HepG2 (cell line): ENCODE measurements around the gene CD163L1. TPM values are rescaled to one million over a fixed set of nuclear protein-coding genes. Genes with fewer than 3 reads are reported as not detected.

Experiments used
- ATAC-seq: fragments of 200-7000 bp; cut with Tn5 transposase; 3 replicates; pipeline ENCODE4 v1.9.1; 2020; ENCODE audit warnings: mild to moderate bottlenecking, moderate library complexity
- BruUV-seq: library from RNA; stranded (reverse); fragments of 400-500 nt; replicated peaks from 2 replicates; lab custom pipeline; 2021; lab: Mats Ljungman, UMichigan
- CTCF ChIA-PET: fragments of 300-600 bp; formaldehyde crosslinking; extraction: SDS; loops from one replicate; lab custom pipeline; 2021; ENCODE audit warnings: low total read pairs, inconsistent platforms, low intra/inter-chr PET ratio; lab: Yijun Ruan, JAX
- POLR2A ChIA-PET: fragments of 350-600 bp; sonication (Branson Sonifier 250); formaldehyde crosslinking; loops from one replicate; lab custom pipeline; 2020; ENCODE audit warnings: antibody characterized with exemption, inconsistent platforms; lab: Yijun Ruan, JAX
- DNase-seq: peaks from one replicate; pipeline ENCODE4 v3.0.0-alpha.2; 2015; ENCODE audit warnings: low spot score
- FAIRE-seq: peaks from 3 replicates; lab custom pipeline; 2011; peaks lifted over from hg19 to GRCh38; lab: Jason Lieb, UNC
- H2AFZ ChIP-seq: one replicate; pipeline ENCODE4 v1.6.1; 2011; ENCODE audit warnings: low read length, inconsistent platforms
- H3K27ac ChIP-seq: fragments of 300-600 bp; 3 replicates; pipeline ENCODE4 v1.8.0; 2011; ENCODE audit warnings: mixed run types, mild to moderate bottlenecking, mixed read lengths, low read length, inconsistent platforms; ENCODE audit not compliant: insufficient read depth; ENCODE audit errors: extremely low read length
- H3K27me3 ChIP-seq, 2 experiments: fragments of 200-600 bp in 1 of 2; 2 replicates in 1 of 2; 3 replicates in 1 of 2; pipeline versions ENCODE4 v1.6.0 to v1.8.0; 2011; ENCODE audit warnings: low read length in 2 of 2, mild to moderate bottlenecking in 2 of 2, moderate library complexity in 2 of 2, inconsistent platforms in 1 of 2; ENCODE audit not compliant: insufficient read depth in 2 of 2, control insufficient read depth in 1 of 2
- H3K36me3 ChIP-seq, 2 experiments: fragments of 200-600 bp in 1 of 2; replicated peaks in 1 of 2; 2 replicates in 1 of 2; 3 replicates in 1 of 2; pipeline versions ENCODE4 v1.5.1 to v1.8.0; 2011; ENCODE audit warnings: low read length in 2 of 2, inconsistent platforms in 1 of 2; ENCODE audit not compliant: insufficient read depth in 2 of 2, control insufficient read depth in 1 of 2
- H3K4me1 ChIP-seq: 2 replicates; pipeline ENCODE4 v1.5.1; 2012; ENCODE audit warnings: low read length, inconsistent platforms; ENCODE audit not compliant: insufficient read depth
- H3K4me2 ChIP-seq: 2 replicates; pipeline ENCODE4 v1.6.0; 2011; ENCODE audit warnings: low read depth, low read length, inconsistent platforms
- H3K4me3 ChIP-seq, 3 experiments: fragments of 200-600 bp in 1 of 3; sonication (generic), shearing (Covaris generic) in 1 of 3; replicated peaks in 1 of 3; 2 replicates each; pipeline ENCODE4 v1.5.1; 2011 to 2016; ENCODE audit warnings: low read length in 3 of 3, inconsistent platforms in 2 of 3, low read depth in 2 of 3, mild to moderate bottlenecking in 2 of 3, control low read depth in 1 of 3, mixed read lengths in 1 of 3; ENCODE audit not compliant: insufficient read depth in 1 of 3
- H3K79me2 ChIP-seq: one replicate; pipeline ENCODE4 v1.6.1; 2011; ENCODE audit warnings: low read length, inconsistent platforms; ENCODE audit not compliant: insufficient read depth
- H3K9ac ChIP-seq: 2 replicates; pipeline ENCODE4 v1.6.0; 2011; ENCODE audit warnings: mild to moderate bottlenecking, low read depth, low read length, inconsistent platforms; ENCODE audit not compliant: insufficient read depth
- H3K9me3 ChIP-seq: 2 replicates; pipeline ENCODE4 v1.5.1; 2012; ENCODE audit warnings: mild to moderate bottlenecking, low read length
- H4K20me1 ChIP-seq: 2 replicates; pipeline ENCODE4 v1.6.0; 2011; ENCODE audit warnings: inconsistent platforms, mild to moderate bottlenecking, low read length, moderate library complexity; ENCODE audit not compliant: insufficient read depth
- AKAP8 ChIP-seq: sonication (generic); formaldehyde crosslinking; IDR thresholded peaks from 2 replicates; pipeline ENCODE4 v1.5.1; 2020; ENCODE audit warnings: mild to moderate bottlenecking, missing genetic modification reagents
- HMGXB3 ChIP-seq: sonication (generic); formaldehyde crosslinking; IDR thresholded peaks from 2 replicates; pipeline ENCODE4 v1.4.0; 2020; ENCODE audit warnings: missing genetic modification reagents, borderline replicate concordance
- HMGXB4 ChIP-seq, 2 experiments: sonication (generic) in 1 of 2; formaldehyde crosslinking in 1 of 2; IDR thresholded peaks; 2 replicates each; pipeline versions ENCODE4 v1.4.0 to v1.6.1; 2018 to 2020; ENCODE audit warnings: missing genetic modification reagents in 2 of 2, borderline replicate concordance in 1 of 2, low read depth in 1 of 2, mild to moderate bottlenecking in 1 of 2, missing biosample characterization in 1 of 2
- MLXIP ChIP-seq: sonication (generic); formaldehyde crosslinking; IDR thresholded peaks from 2 replicates; pipeline ENCODE4 v1.9.0; 2021; ENCODE audit warnings: missing genetic modification reagents, borderline replicate concordance
- ZFY ChIP-seq: sonication (generic); formaldehyde crosslinking; IDR thresholded peaks from 2 replicates; pipeline ENCODE4 v1.4.0; 2020; ENCODE audit warnings: missing genetic modification reagents
- ZNF605 ChIP-seq: sonication (generic); formaldehyde crosslinking; IDR thresholded peaks from 2 replicates; pipeline ENCODE4 v1.8.0; 2022; ENCODE audit warnings: mild to moderate bottlenecking, missing genetic modification reagents
- WGBS: methylation state at CpG from one replicate; pipeline ENCODE4 v1.1.6; 2017; ENCODE audit warnings: low lambda C conversion rate; 5-methylcytosine and 5-hydroxymethylcytosine counted together
- in situ Hi-C: cut with HindIII; loops from 2 replicates; pipeline ENCODE4 v1.10.0; 2017; ENCODE audit warnings: low pct_unique_long_range_greater_than_20kb; ENCODE audit not compliant: extremely low pct_ligation_motif_present
- intact Hi-C: fragments of 100-400 bp; cut with micrococcal nuclease; formaldehyde crosslinking; loops from one replicate; pipeline ENCODE4 v1.10.0; 2022; ENCODE audit not compliant: unreplicated experiment
- polyA plus RNA-seq, 8 experiments: library from polyadenylated mRNA; depleted of rRNA in 3 of 8; stranded (reverse) in 7 of 8; unstranded in 1 of 8; fragments of >200 nt; fragmentation: Illumina TruSeq in 4 of 8; extraction: Trizol in 4 of 8; gene quantifications; 2 replicates each; pipeline versions ENCODE4 v1.2.1 to v1.2.3, GENCODE V29; 2011 to 2016; ENCODE audit warnings: low read depth in 4 of 8, missing spikeins in 1 of 8, mixed read lengths in 1 of 8; ENCODE audit not compliant: insufficient read depth in 1 of 8
- total RNA-seq, 5 experiments: library from RNA; depleted of rRNA; stranded (reverse); fragments of >200 nt; fragmentation: Illumina TruSeq; extraction: Trizol; gene quantifications; 2 replicates each; pipeline ENCODE4 v1.2.3, GENCODE V29; 2016; ENCODE audit warnings: low read depth in 1 of 5
- TF ChIP-seq, protein P1 (sequence below): sonication (generic); formaldehyde crosslinking; IDR thresholded peaks from 2 replicates; pipeline ENCODE4 v1.5.0; 2020; ENCODE audit warnings: missing genetic modification reagents

The CD163L1 gene
- total and polyA plus RNA-seq, 2 of the 13 experiments (the other 11 are each of a cell fraction or from before 2014, with no cell fraction given) = 3.4 to 6.8 TPM

DNA sequence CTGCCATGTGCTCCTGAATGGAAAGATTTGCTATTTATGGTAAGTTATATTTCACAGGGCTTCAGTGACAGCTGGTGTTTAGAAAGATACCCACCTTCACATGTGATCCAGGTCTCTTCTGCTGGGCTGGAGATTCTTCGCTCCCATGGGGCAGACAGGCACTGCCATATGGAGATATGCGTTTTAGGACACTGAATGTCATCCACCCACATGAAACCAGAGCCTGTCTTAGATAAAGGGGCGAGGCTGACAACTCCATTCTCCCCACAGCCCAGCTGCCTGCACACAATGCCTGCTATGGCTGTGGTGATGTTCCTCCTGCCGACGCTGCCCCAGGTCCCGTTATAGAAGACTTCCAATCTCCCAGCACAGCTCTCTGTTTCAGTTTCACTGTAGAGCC is 70.7 kb downstream of the CD163L1 start:
- FAIRE-seq = no peak
- no TSS peak for BruUV-seq
- in situ Hi-C loops = loop anchor here (5.0 to 10.0 kb wide), 3 partner anchors 89 to 262 kb away; no protein-coding TSS in a partner anchor

More for the DNA sequence above, 70.7 kb downstream of the CD163L1 start:
- Histone ChIP-seq H3K9me3 (no peaks in the 10 kb centered on the region), H3K4me2 (no peak overlapping the region), H3K4me3 (no peak overlapping the region), H2AFZ (no peak overlapping the region), H3K79me2 (no peaks in the 10 kb centered on the region), H3K27me3 (no peaks in the 10 kb centered on the region; a peak in 1 of 5 replicates), H4K20me1 (no peaks in the 10 kb centered on the region), H3K4me1 (peaks cover 18% of the 10 kb centered on the region), H3K27ac (no peak overlapping the region), H3K36me3 (no peaks in the 10 kb centered on the region), H3K9ac (no peak overlapping the region)
- TF ChIP-seq HMGXB4 (CRISPR knock-in tag; IDR thresholded peaks at IDR 0.05; ENCODE audit: borderline replicate concordance in 1 of 2, low read depth in 1 of 2) = no peak
- no peak for TF ChIP-seq MLXIP (CRISPR knock-in tag)
- TF ChIP-seq, protein P1, sequence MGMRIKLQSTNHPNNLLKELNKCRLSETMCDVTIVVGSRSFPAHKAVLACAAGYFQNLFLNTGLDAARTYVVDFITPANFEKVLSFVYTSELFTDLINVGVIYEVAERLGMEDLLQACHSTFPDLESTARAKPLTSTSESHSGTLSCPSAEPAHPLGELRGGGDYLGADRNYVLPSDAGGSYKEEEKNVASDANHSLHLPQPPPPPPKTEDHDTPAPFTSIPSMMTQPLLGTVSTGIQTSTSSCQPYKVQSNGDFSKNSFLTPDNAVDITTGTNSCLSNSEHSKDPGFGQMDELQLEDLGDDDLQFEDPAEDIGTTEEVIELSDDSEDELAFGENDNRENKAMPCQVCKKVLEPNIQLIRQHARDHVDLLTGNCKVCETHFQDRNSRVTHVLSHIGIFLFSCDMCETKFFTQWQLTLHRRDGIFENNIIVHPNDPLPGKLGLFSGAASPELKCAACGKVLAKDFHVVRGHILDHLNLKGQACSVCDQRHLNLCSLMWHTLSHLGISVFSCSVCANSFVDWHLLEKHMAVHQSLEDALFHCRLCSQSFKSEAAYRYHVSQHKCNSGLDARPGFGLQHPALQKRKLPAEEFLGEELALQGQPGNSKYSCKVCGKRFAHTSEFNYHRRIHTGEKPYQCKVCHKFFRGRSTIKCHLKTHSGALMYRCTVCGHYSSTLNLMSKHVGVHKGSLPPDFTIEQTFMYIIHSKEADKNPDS (CRISPR knock-in tag) = no peak
- TF ChIP-seq AKAP8 (CRISPR knock-in tag) = no peak
- TF ChIP-seq ZFY (CRISPR knock-in tag) = no peak
- no peak for TF ChIP-seq HMGXB3 (CRISPR knock-in tag)
- TF ChIP-seq ZNF605 (CRISPR knock-in tag) = no peak
- 59% methylated on average over 6 of the region's 6 CpGs for WGBS
- intact Hi-C loops = loop anchor here (5.0 kb wide), 1 partner anchor 156 kb away; no protein-coding TSS in a partner anchor
- ChIA-PET CTCF (no interaction called here), POLR2A (no interaction called here)
- no peak for ATAC-seq
- no peak for DNase-seq
